Neural progenitor cell (in vitro differentiated cells): Measurements from ENCODE around the gene SBF1. TPM values are rescaled to one million over a fixed set of nuclear protein-coding genes. Genes with fewer than 3 reads are reported as not detected.

Experiments
- DNase-seq: peaks from one replicate; pipeline ENCODE4 v3.0.0-alpha.2; 2016; ENCODE audit warnings: low spot score
- H2AFZ ChIP-seq: fragments of 200-600 bp; sonication (generic); replicated peaks from 2 replicates; pipeline ENCODE4 v1.6.1; 2016; ENCODE audit warnings: antibody characterized with exemption
- H3F3A ChIP-seq: fragments of 200-600 bp; sonication (generic); 2 replicates; pipeline ENCODE4 v1.6.1; 2016; ENCODE audit warnings: antibody characterized with exemption, low read depth
- H3K27ac ChIP-seq: fragments of 200-600 bp; sonication (generic); 2 replicates; pipeline ENCODE4 v1.5.1; 2016; ENCODE audit warnings: mild to moderate bottlenecking
- H3K27me3 ChIP-seq: fragments of 200-600 bp; sonication (generic); 2 replicates; pipeline ENCODE4 v1.6.1; 2016; ENCODE audit warnings: mild to moderate bottlenecking, moderate library complexity
- H3K36me3 ChIP-seq: fragments of 200-600 bp; sonication (generic); 2 replicates; pipeline ENCODE4 v1.5.1; 2016
- H3K4me1 ChIP-seq: fragments of 200-600 bp; sonication (generic); 2 replicates; pipeline ENCODE4 v1.6.1; 2016; ENCODE audit warnings: mixed run types
- H3K4me2 ChIP-seq: fragments of 200-600 bp; sonication (generic); 2 replicates; pipeline ENCODE4 v1.6.1; 2016
- H3K4me3 ChIP-seq: fragments of 200-600 bp; sonication (generic); 2 replicates; pipeline ENCODE4 v1.5.1; 2016
- H3K79me2 ChIP-seq: fragments of 200-600 bp; sonication (generic); 2 replicates; pipeline ENCODE4 v1.6.1; 2016; ENCODE audit warnings: low read depth
- H3K9ac ChIP-seq: fragments of 200-600 bp; sonication (generic); 2 replicates; pipeline ENCODE4 v1.6.1; 2016
- H3K9me3 ChIP-seq: fragments of 200-600 bp; sonication (generic); 2 replicates; pipeline ENCODE4 v1.5.1; 2016; ENCODE audit warnings: low read depth
- H4K20me1 ChIP-seq: fragments of 200-600 bp; sonication (generic); 2 replicates; pipeline ENCODE4 v1.6.1; 2016; ENCODE audit warnings: low read depth
- H3K27ac Mint-ChIP-seq: 3 replicates; pipeline ENCODE4 v1.8.0; 2021; ENCODE audit warnings: mixed read lengths
- H3K27me3 Mint-ChIP-seq: 2 replicates; pipeline ENCODE4 v1.8.0; 2022; ENCODE audit warnings: low read depth, mild to moderate bottlenecking, inconsistent platforms, moderate library complexity, mixed read lengths; ENCODE audit not compliant: insufficient read depth
- H3K36me3 Mint-ChIP-seq: 3 replicates; pipeline ENCODE4 v1.8.0; 2021; ENCODE audit warnings: mixed read lengths
- H3K4me1 Mint-ChIP-seq: 3 replicates; pipeline ENCODE4 v1.8.0; 2021; ENCODE audit warnings: mixed read lengths
- H3K4me3 Mint-ChIP-seq: 3 replicates; pipeline ENCODE4 v1.8.0; 2021; ENCODE audit warnings: mild to moderate bottlenecking, moderate library complexity, mixed read lengths
- H3K9me3 Mint-ChIP-seq: 3 replicates; pipeline ENCODE4 v1.8.0; 2020; ENCODE audit warnings: mixed read lengths
- CTCF ChIP-seq: fragments of 200-600 bp; sonication (generic); IDR thresholded peaks from 2 replicates; pipeline ENCODE4 v1.5.1; 2017; ENCODE audit warnings: antibody characterized with exemption, mild to moderate bottlenecking
- EZH2 ChIP-seq: fragments of 200-600 bp; sonication (generic); IDR thresholded peaks from 2 replicates; pipeline ENCODE4 v1.6.1; 2017; ENCODE audit warnings: antibody characterized with exemption, mild to moderate bottlenecking, moderate library complexity
- EZH2phosphoT487 ChIP-seq: fragments of 200-600 bp; sonication (generic); IDR thresholded peaks from 2 replicates; pipeline ENCODE4 v1.6.1; 2017; ENCODE audit warnings: antibody characterized with exemption
- total RNA-seq: library from RNA; depleted of rRNA; stranded (reverse); fragments of >200 nt; gene quantifications from 2 replicates; pipeline ENCODE4 v1.2.3, GENCODE V29; 2015; ENCODE audit warnings: low replicate concordance

The SBF1 gene
- total RNA-seq, 1 donor from 2014 or later: 25.8 TPM

- H3K9ac ChIP-seq: no peak overlapping the region
- no peaks in the 10 kb centered on the region for H3K27me3 ChIP-seq
- H3K4me2 ChIP-seq: no peak overlapping the region
- peaks cover 2% of the 10 kb centered on the region for H3K4me1 Mint-ChIP-seq
- H3K4me3 ChIP-seq: no peak overlapping the region
- H3F3A ChIP-seq: peaks cover 13% of the 10 kb centered on the region
- no peak overlapping the region for H3K27ac Mint-ChIP-seq
- H3K9me3 ChIP-seq: no peaks in the 10 kb centered on the region
- H3K36me3 ChIP-seq: no peaks in the 10 kb centered on the region
- no peak overlapping the region for H3K27ac ChIP-seq
- no peaks in the 10 kb centered on the region for H3K79me2 ChIP-seq
- H4K20me1 ChIP-seq: peaks cover 18% of the 10 kb centered on the region
- peaks cover 3% of the 10 kb centered on the region for H3K36me3 Mint-ChIP-seq
- no peak overlapping the region for H2AFZ ChIP-seq
- H3K27me3 Mint-ChIP-seq: peaks cover 7% of the 10 kb centered on the region
- no peak for DNase-seq
- no peaks in the 10 kb centered on the region for H3K9me3 Mint-ChIP-seq
- H3K4me3 Mint-ChIP-seq: no peak overlapping the region
- TF ChIP-seq EZH2phosphoT487: no peak
- TF ChIP-seq CTCF: no peak
- no peak for TF ChIP-seq EZH2
- no peaks in the 10 kb centered on the region for H3K4me1 ChIP-seq
Observed at GRCh38 chr22:50441428-50441993, 33.3 kb downstream of the SBF1 start.

GRCh38 chr22:50440544-50441249 lies 34.1 kb downstream of the SBF1 start:
- DNase-seq: no peak
- no peak overlapping the region for H3K4me3 ChIP-seq
- H3K79me2 ChIP-seq: no peaks in the 10 kb centered on the region
- Mint-ChIP-seq H3K4me1 (peaks cover 2% of the 10 kb centered on the region), H3K36me3 (peaks cover 3% of the 10 kb centered on the region), H3K4me3 (no peak overlapping the region), H3K27ac (no peak overlapping the region), H3K27me3 (peaks cover 7% of the 10 kb centered on the region), H3K9me3 (no peaks in the 10 kb centered on the region)
- TF ChIP-seq CTCF (no peak), EZH2 (no peak), EZH2phosphoT487 (no peak)
- H3K27ac ChIP-seq: no peak overlapping the region
- no peaks in the 10 kb centered on the region for H3K36me3 ChIP-seq
- peaks cover 16% of the 10 kb centered on the region for H4K20me1 ChIP-seq
- no peaks in the 10 kb centered on the region for H3K27me3 ChIP-seq
- no peaks in the 10 kb centered on the region for H3K9me3 ChIP-seq
- H3K9ac ChIP-seq: no peak overlapping the region
- no peak overlapping the region for H2AFZ ChIP-seq
- H3K4me1 ChIP-seq: no peaks in the 10 kb centered on the region
- H3K4me2 ChIP-seq: no peak overlapping the region
- H3F3A ChIP-seq: peaks cover 13% of the 10 kb centered on the region

- no peaks in the 10 kb centered on the region for H3K9me3 Mint-ChIP-seq
- H3K9ac ChIP-seq: no peak overlapping the region
- no peaks in the 10 kb centered on the region for H3K27me3 ChIP-seq
- no peaks in the 10 kb centered on the region for H3K36me3 ChIP-seq
- H3K79me2 ChIP-seq: no peaks in the 10 kb centered on the region
- H3K27me3 Mint-ChIP-seq: peaks cover 7% of the 10 kb centered on the region
- no peak for DNase-seq
- H4K20me1 ChIP-seq: peaks cover 15% of the 10 kb centered on the region
- H3K4me3 Mint-ChIP-seq: no peak overlapping the region
- H2AFZ ChIP-seq: no peak overlapping the region
- no peak overlapping the region for H3K4me3 ChIP-seq
- H3K27ac ChIP-seq: no peak overlapping the region
- peaks cover 10% of the 10 kb centered on the region for H3F3A ChIP-seq
- peaks cover 3% of the 10 kb centered on the region for H3K36me3 Mint-ChIP-seq
- TF ChIP-seq EZH2phosphoT487: no peak
- no peak for TF ChIP-seq EZH2
- no peak for TF ChIP-seq CTCF
- no peaks in the 10 kb centered on the region for H3K4me1 ChIP-seq
- no peaks in the 10 kb centered on the region for H3K9me3 ChIP-seq
- H3K4me1 Mint-ChIP-seq: peaks cover 2% of the 10 kb centered on the region
- no peak overlapping the region for H3K27ac Mint-ChIP-seq
- H3K4me2 ChIP-seq: no peak overlapping the region
Observed at GRCh38 chr22:50439871-50440331, 34.9 kb downstream of the SBF1 start.
